ENCODE data around the gene COX6B2. TPM values are rescaled to one million over a fixed set of nuclear protein-coding genes. Genes with fewer than 3 reads are reported as not detected.

The COX6B2 gene
- total RNA-seq, 1 donor from 2014 or later, result not detected

- DNase-seq (ENCODE audit: low spot score), result no peak
Measured at GRCh38 chr19:55383279-55384130, 29.0 kb upstream of the COX6B2 start.

DNA sequence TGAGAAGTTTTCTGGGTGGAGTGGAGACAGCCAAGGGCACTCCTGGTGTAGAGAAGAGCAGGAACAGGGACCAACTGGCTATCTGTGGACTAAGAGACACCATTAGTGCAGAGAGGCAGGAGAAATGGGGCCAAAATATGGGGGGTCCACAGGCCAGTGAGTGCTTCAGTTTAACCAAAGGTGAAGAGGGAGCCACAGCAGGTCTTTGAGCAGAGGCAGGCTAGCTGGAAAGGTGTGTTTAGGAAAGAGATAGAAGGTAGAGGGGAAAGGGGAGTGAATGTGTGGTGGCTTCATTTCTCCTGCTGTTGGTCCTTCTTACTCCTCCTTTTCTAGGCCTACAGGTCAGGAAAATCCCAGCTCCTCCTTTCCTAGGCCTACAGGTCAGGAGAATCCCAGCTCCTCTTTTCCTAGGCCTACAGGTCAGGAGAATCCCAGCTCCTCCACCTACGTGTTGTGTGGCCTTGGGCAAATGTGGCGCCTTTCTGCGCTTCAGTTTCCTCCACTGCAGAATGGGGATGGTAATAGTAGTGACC lies 28.1 kb upstream of the COX6B2 start:
- no peak for DNase-seq (ENCODE audit: low spot score)

DNA sequence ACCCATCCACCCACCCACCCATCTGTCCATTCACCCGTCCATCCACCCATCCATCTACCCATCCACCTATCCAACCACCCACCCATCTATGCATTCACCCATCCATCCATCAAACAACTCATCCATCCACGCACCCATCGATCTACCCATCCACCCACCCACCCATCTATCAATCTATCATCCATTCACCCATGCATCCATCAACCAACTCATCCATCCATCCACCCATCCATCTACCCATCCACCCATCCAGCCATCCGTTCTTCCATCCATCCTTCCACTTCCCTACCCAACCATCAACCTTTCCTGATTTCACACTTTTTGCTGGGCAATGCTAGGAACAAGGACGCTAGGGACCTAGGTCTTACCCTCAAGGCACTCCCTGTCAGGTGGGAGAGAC lies 27.5 kb upstream of the COX6B2 start:
- no peak for DNase-seq (ENCODE audit: low spot score)

DNA sequence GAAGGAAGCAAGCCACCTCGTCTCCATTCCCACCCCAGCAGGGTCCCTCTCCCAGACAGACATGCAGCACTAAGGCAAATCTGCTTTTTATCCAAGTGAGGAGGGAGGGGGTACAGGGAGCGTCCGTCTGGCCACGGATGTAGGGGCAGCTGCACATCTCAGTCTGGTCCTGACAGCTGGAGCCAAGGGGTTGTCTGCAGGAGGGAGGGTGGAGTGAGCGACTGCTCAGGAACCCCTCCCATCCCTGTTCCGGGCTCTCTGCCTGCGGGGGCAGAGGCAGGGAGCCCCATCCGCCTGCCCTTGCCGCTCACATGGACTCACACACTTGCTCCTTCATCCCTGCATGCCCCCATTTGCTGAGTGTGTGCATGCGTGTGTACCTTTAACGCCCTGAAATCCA lies 24.7 kb upstream of the COX6B2 start:
- DNase-seq (ENCODE audit: low spot score), result no peak

DNA sequence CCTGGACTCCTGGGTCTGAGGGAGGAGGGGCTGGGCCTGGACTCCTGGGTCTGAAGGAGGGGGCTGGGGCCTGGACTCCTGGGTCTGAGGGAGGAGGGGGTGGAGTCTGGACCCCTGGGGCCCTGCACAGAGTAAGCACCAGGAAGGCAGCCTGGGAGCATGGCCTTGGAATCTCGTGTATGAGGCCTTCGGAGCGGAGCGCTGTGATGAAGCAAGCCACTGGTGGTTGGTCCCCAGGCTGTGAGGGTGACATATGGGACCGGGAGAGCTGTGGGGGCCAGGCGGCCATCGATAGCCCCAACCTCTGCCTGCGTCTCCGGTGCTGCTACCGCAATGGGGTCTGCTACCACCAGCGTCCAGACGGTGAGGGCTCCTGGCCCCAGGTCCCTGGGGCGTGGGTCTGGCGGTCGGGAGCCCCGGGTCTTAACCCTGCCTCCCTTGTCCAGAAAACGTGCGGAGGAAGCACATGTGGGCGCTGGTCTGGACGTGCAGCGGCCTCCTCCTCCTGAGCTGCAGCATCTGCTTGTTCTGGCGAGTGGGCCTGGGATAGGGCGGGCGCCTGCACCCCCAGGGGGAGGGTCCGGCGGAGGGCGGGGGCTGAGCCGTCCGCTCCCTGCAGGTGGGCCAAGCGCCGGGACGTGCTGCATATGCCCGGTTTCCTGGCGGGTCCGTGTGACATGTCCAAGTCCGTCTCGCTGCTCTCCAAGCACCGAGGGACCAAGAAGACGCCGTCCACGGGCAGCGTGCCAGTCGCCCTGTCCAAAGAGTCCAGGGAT lies 23.0 kb upstream of the COX6B2 start:
- no peak for DNase-seq (ENCODE audit: low spot score)

GRCh38 chr19:55376241-55376933 lies 21.9 kb upstream of the COX6B2 start, which contains the start of gene TMEM190:
Gene TMEM190, plus strand, starts transcription at chr19:55376826. Its CDS starts 28 bp downstream, at chr19:55376854.
- no peak for DNase-seq (ENCODE audit: low spot score)

- no peak for DNase-seq (ENCODE audit: low spot score)
Measured at GRCh38 chr19:55373993-55374757, 19.7 kb upstream of the COX6B2 start.

GRCh38 chr19:55373306-55373992 lies 18.9 kb upstream of the COX6B2 start:
- no peak for DNase-seq (ENCODE audit: low spot score)

- no peak for DNase-seq (ENCODE audit: low spot score)
Measured at GRCh38 chr19:55372316-55373081, 18.0 kb upstream of the COX6B2 start.

DNA sequence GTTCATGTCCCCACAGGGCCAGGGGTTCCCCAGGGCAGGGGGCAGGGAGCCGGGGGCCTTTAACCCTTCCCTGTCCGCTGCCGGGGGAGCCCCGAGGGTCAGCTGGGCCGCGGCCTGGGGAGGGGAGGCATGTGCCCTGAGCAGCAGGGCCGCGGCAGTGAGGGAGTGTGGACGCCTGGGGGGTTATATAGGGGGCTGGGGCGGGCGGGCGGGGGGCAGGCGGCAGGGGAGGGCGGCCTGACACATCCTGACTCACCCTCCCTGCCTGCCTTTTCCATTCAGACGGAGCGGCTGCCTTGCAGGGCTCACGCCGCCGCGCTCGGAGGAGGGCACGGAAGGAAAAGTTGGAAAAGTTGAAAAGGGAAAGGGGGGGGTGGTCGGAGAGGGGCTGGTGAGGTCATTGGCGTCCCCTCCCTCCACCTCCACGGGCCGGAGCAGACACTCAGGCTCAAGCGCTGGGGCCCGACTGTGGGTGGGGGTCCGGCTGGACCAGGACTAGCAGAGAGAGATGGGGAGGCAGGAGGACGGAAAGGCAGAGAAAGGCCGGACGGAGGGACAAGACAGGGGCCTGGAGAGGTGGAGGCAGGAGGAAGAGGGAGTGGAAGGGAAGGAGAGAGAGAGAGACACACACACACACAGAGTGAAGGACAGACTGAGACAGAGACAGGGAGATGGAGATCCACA lies 15.9 kb upstream of the COX6B2 start, which contains the start of gene IL11:
Gene IL11 (minus strand): TSS at position 159 of the 684 bp plus-strand sequence. CDS start 153 bp downstream, at position 6.
- DNase-seq (ENCODE audit: low spot score), result no peak

DNA sequence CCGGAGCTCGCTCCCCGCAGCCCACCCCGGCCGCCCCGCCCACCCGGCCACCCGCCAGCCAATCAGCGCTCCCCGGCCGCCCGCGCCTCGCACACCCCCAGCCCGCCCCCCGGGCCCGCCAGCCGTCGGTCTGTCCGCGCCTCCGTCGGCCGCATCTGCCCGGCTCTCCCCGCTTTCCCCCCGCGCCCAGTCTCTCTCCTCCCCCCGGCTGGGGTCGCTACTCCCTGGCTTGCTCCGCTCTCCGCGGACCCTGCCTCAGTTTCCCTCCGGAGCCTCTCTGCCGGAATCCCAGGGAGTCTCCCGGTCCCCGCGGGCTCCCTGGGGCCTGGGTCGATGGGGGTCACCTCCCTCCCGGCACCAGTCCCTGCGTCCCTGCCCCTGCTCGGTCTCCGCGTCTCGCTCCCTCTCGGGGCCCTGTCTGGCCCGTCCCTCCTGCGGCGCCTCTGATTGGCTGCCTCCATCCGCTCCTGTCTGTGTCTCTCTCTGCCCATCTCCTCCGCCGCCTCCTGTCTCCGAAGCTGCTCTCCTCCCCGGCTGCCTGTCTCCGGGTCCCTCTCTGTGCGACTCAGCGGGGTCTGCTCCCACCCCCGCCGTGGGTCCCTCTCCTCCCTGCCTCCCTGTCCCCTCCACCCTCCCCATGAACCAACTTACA lies 15.3 kb upstream of the COX6B2 start:
- DNase-seq (ENCODE audit: low spot score), result no peak

- DNase-seq (ENCODE audit: low spot score), result no peak
Measured at GRCh38 chr19:55368701-55369563, 14.4 kb upstream of the COX6B2 start.

DNA sequence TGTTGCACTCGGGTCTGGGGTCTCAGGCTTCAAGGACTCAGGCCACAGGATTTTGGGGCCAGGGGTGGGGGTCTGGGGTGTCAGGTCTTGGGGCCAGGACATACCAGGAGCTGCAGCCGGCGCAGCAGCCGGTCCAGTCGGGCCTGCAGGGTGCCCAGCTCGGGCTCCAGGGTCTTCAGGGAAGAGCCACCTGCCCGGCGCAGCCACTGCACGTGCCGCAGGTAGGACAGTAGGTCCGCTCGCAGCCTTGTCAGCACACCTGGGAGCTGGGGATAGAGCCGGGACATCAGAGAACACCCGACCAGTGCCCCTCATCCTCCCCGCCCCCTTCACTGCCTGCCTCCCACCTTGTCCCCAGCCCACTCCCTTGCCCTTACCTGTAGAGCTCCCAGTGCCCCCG lies 13.6 kb upstream of the COX6B2 start:
- no peak for DNase-seq (ENCODE audit: low spot score)

- DNase-seq (ENCODE audit: low spot score), result no peak
Measured at GRCh38 chr19:55366790-55367189, 12.3 kb upstream of the COX6B2 start.

DNA sequence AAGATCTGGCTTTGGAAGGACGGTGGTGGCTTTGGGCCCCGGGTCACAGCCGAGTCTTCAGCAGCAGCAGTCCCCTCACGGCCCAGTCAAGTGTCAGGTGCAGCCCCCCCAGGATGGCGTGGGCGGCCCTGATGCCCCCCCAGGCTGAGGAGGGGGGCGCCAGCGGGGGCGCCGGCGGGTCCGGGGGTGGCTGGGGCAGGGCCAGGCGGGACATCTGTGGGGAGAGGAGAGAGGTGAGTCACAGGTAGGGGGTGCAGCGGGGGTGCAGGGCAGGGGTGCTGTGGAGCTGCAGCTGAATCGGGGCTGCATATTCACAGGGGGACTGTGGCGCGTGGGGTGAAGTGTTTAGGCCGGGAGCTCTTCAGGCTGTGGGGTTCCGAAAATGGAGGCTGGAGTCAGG lies 11.4 kb upstream of the COX6B2 start:
- DNase-seq (ENCODE audit: low spot score), result no peak

DNA sequence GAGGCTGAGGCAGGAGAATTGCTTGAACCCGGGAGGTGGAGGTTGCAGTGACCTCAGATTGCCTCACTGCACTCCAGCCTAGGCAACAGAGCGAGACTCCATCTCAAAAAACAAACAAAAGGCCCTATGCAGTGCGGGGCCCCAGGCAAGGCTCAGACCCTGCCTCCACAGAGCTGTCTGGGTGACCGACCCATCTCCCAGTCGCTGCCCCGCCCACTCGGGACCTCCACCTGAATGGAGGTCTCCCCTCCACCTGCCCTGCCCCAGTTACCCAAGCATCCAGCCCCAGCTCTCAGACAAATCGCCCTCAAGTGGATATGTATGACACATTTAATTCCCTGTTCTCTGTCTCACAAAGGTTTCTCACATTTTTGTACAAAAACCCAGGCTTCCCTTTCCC lies 10.7 kb upstream of the COX6B2 start:
- no peak for DNase-seq (ENCODE audit: low spot score)
